HepG2 (cell line): ENCODE measurements around the gene TNNT1. TPM values are rescaled to one million over a fixed set of nuclear protein-coding genes. Genes with fewer than 3 reads are reported as not detected.

Experiments
- ATAC-seq: fragments of 200-7000 bp; cut with Tn5 transposase; 3 replicates; pipeline ENCODE4 v1.9.1; 2020; ENCODE audit warnings: mild to moderate bottlenecking, moderate library complexity
- BruUV-seq: library from RNA; stranded (reverse); fragments of 400-500 nt; replicated peaks from 2 replicates; lab custom pipeline; 2021; lab: Mats Ljungman, UMichigan
- CTCF ChIA-PET: fragments of 300-600 bp; formaldehyde crosslinking; extraction: SDS; loops from one replicate; lab custom pipeline; 2021; ENCODE audit warnings: low total read pairs, inconsistent platforms, low intra/inter-chr PET ratio; lab: Yijun Ruan, JAX
- POLR2A ChIA-PET: fragments of 350-600 bp; sonication (Branson Sonifier 250); formaldehyde crosslinking; loops from one replicate; lab custom pipeline; 2020; ENCODE audit warnings: antibody characterized with exemption, inconsistent platforms; lab: Yijun Ruan, JAX
- DNase-seq: peaks from one replicate; pipeline ENCODE4 v3.0.0-alpha.2; 2015; ENCODE audit warnings: low spot score
- FAIRE-seq: peaks from 3 replicates; lab custom pipeline; 2011; peaks lifted over from hg19 to GRCh38; lab: Jason Lieb, UNC
- H2AFZ ChIP-seq: one replicate; pipeline ENCODE4 v1.6.1; 2011; ENCODE audit warnings: low read length, inconsistent platforms
- H3K27ac ChIP-seq: fragments of 300-600 bp; 3 replicates; pipeline ENCODE4 v1.8.0; 2011; ENCODE audit warnings: mixed run types, mild to moderate bottlenecking, mixed read lengths, low read length, inconsistent platforms; ENCODE audit not compliant: insufficient read depth; ENCODE audit errors: extremely low read length
- H3K27me3 ChIP-seq, 2 experiments: fragments of 200-600 bp in 1 of 2; 2 replicates in 1 of 2; 3 replicates in 1 of 2; pipeline versions ENCODE4 v1.6.0 to v1.8.0; 2011; ENCODE audit warnings: low read length in 2 of 2, mild to moderate bottlenecking in 2 of 2, moderate library complexity in 2 of 2, inconsistent platforms in 1 of 2; ENCODE audit not compliant: insufficient read depth in 2 of 2, control insufficient read depth in 1 of 2
- H3K36me3 ChIP-seq, 2 experiments: fragments of 200-600 bp in 1 of 2; replicated peaks in 1 of 2; 2 replicates in 1 of 2; 3 replicates in 1 of 2; pipeline versions ENCODE4 v1.5.1 to v1.8.0; 2011; ENCODE audit warnings: low read length in 2 of 2, inconsistent platforms in 1 of 2; ENCODE audit not compliant: insufficient read depth in 2 of 2, control insufficient read depth in 1 of 2
- H3K4me1 ChIP-seq: 2 replicates; pipeline ENCODE4 v1.5.1; 2012; ENCODE audit warnings: low read length, inconsistent platforms; ENCODE audit not compliant: insufficient read depth
- H3K4me2 ChIP-seq: 2 replicates; pipeline ENCODE4 v1.6.0; 2011; ENCODE audit warnings: low read depth, low read length, inconsistent platforms
- H3K4me3 ChIP-seq, 3 experiments: fragments of 200-600 bp in 1 of 3; sonication (generic), shearing (Covaris generic) in 1 of 3; replicated peaks in 1 of 3; 2 replicates each; pipeline ENCODE4 v1.5.1; 2011 to 2016; ENCODE audit warnings: low read length in 3 of 3, inconsistent platforms in 2 of 3, low read depth in 2 of 3, mild to moderate bottlenecking in 2 of 3, control low read depth in 1 of 3, mixed read lengths in 1 of 3; ENCODE audit not compliant: insufficient read depth in 1 of 3
- H3K79me2 ChIP-seq: one replicate; pipeline ENCODE4 v1.6.1; 2011; ENCODE audit warnings: low read length, inconsistent platforms; ENCODE audit not compliant: insufficient read depth
- H3K9ac ChIP-seq: 2 replicates; pipeline ENCODE4 v1.6.0; 2011; ENCODE audit warnings: mild to moderate bottlenecking, low read depth, low read length, inconsistent platforms; ENCODE audit not compliant: insufficient read depth
- H3K9me3 ChIP-seq: 2 replicates; pipeline ENCODE4 v1.5.1; 2012; ENCODE audit warnings: mild to moderate bottlenecking, low read length
- H4K20me1 ChIP-seq: 2 replicates; pipeline ENCODE4 v1.6.0; 2011; ENCODE audit warnings: inconsistent platforms, mild to moderate bottlenecking, low read length, moderate library complexity; ENCODE audit not compliant: insufficient read depth
- AGO2 ChIP-seq: fragments of 200-400 bp; formaldehyde crosslinking; optimal IDR thresholded peaks from 2 replicates; pipeline ENCODE3; 2017; ENCODE audit warnings: mild to moderate bottlenecking, low read depth, low read length, moderate library complexity
- NFKBIZ ChIP-seq: IDR thresholded peaks from 2 replicates; pipeline ENCODE4 v1.6.1; 2018; ENCODE audit warnings: missing genetic modification reagents, missing compliant biosample characterization
- SNAPC2 ChIP-seq: sonication (generic); formaldehyde crosslinking; IDR thresholded peaks from 2 replicates; pipeline ENCODE4 v1.8.1; 2022; ENCODE audit warnings: mild to moderate bottlenecking, missing genetic modification reagents
- ZBTB42 ChIP-seq: sonication (generic); formaldehyde crosslinking; IDR thresholded peaks from 2 replicates; pipeline ENCODE4 v1.5.0; 2020; ENCODE audit warnings: mild to moderate bottlenecking, missing genetic modification reagents
- ZKSCAN1 ChIP-seq: fragments of 150-350 bp; IDR thresholded peaks from 2 replicates; pipeline ENCODE4 v1.6.1; 2014; ENCODE audit warnings: low read length
- ZNF235 ChIP-seq: sonication (generic); formaldehyde crosslinking; IDR thresholded peaks from 2 replicates; pipeline ENCODE4 v1.8.1; 2023; ENCODE audit warnings: mild to moderate bottlenecking, missing genetic modification reagents, borderline replicate concordance
- ZNF251 ChIP-seq: sonication (generic); formaldehyde crosslinking; IDR thresholded peaks from 2 replicates; pipeline ENCODE4 v1.9.0; 2021; ENCODE audit warnings: mild to moderate bottlenecking, missing genetic modification reagents
- ZNF343 ChIP-seq: sonication (generic); formaldehyde crosslinking; IDR thresholded peaks from 2 replicates; pipeline ENCODE4 v1.4.0; 2020; ENCODE audit warnings: mild to moderate bottlenecking, missing genetic modification reagents
- ZNF589 ChIP-seq: sonication (generic); formaldehyde crosslinking; conservative IDR thresholded peaks from 2 replicates; pipeline ENCODE4 v1.8.0; 2022; ENCODE audit warnings: mild to moderate bottlenecking, moderate library complexity, missing genetic modification reagents
- ZNF629 ChIP-seq: sonication (generic); formaldehyde crosslinking; conservative IDR thresholded peaks from 2 replicates; pipeline ENCODE4 v1.5.0; 2020; ENCODE audit warnings: missing genetic modification reagents
- WGBS: methylation state at CpG from one replicate; pipeline ENCODE4 v1.1.6; 2017; ENCODE audit warnings: low lambda C conversion rate; 5-methylcytosine and 5-hydroxymethylcytosine counted together
- in situ Hi-C: cut with HindIII; loops from 2 replicates; pipeline ENCODE4 v1.10.0; 2017; ENCODE audit warnings: low pct_unique_long_range_greater_than_20kb; ENCODE audit not compliant: extremely low pct_ligation_motif_present
- intact Hi-C: fragments of 100-400 bp; cut with micrococcal nuclease; formaldehyde crosslinking; loops from one replicate; pipeline ENCODE4 v1.10.0; 2022; ENCODE audit not compliant: unreplicated experiment
- polyA plus RNA-seq, 8 experiments: library from polyadenylated mRNA; depleted of rRNA in 3 of 8; stranded (reverse) in 7 of 8; unstranded in 1 of 8; fragments of >200 nt; fragmentation: Illumina TruSeq in 4 of 8; extraction: Trizol in 4 of 8; gene quantifications; 2 replicates each; pipeline versions ENCODE4 v1.2.1 to v1.2.3, GENCODE V29; 2011 to 2016; ENCODE audit warnings: low read depth in 4 of 8, missing spikeins in 1 of 8, mixed read lengths in 1 of 8; ENCODE audit not compliant: insufficient read depth in 1 of 8
- total RNA-seq, 5 experiments: library from RNA; depleted of rRNA; stranded (reverse); fragments of >200 nt; fragmentation: Illumina TruSeq; extraction: Trizol; gene quantifications; 2 replicates each; pipeline ENCODE4 v1.2.3, GENCODE V29; 2016; ENCODE audit warnings: low read depth in 1 of 5
- TF ChIP-seq, protein P1 (sequence below): sonication (generic); formaldehyde crosslinking; conservative IDR thresholded peaks from 2 replicates; pipeline ENCODE4 v1.8.1; 2023; ENCODE audit warnings: missing genetic modification reagents

The TNNT1 gene
- total and polyA plus RNA-seq, 2 of the 13 experiments (the other 11 are each of a cell fraction or from before 2014, with no cell fraction given): 1.3 to 2.4 TPM

DNA sequence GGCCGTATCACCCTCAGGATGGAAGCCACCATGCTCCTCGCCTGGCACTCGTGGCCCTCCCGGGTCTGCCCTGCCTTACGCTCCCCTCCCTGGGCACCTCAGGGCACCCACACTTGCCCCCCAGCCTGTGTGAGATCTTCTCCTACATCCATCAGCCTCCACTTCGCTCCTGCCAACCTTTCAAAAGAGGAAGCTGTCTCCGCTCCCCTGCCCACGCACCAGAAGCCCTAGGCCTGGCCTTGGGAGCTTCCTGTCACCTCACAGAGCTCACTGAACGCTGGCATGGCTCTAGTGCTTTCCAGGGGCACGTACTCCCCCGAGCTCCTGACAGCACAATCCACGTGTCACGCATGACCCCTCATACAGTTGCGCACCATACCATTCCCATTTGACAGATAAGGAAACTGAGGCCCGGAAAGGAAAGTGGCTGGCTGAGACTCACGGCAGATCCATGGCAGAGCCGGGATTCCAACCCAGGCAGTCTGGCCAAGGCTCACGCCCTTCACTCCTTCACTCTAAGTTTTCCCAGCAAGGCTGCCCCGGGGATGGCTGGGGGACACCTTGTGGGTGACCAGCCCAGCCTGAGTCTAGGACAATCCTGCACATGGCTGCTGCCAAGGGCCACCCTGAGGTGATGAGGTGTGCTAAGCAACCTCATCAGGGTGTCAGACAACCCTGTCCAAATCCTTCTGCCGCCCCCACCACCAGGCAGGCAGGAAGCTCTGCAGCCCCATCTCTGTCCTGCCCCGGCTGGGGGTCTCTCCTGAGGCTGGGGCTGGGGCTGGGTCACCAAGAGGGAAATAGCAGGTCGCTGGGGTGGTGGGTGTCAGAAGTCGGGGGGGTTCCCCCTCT is 50.9 kb downstream of the TNNT1 start:
- in situ Hi-C loops: no loop called here
- intact Hi-C loops: no loop called here
- 0 out of 2 replicates have a peak, but pooled peaks cover 2% of the 10 kb centered on the region for H4K20me1 ChIP-seq
- H2AFZ ChIP-seq: no peak overlapping the region
- no peak overlapping the region for H3K9ac ChIP-seq
- H3K36me3 ChIP-seq: peaks cover 2 to 15% of the 10 kb centered on the region in 2 experiments; a peak in 4 of 5 replicates
- no peak overlapping the region for H3K4me3 ChIP-seq
- H3K27ac ChIP-seq: no peak overlapping the region
- H3K4me1 ChIP-seq: peaks cover 16% of the 10 kb centered on the region
- no TSS peak for BruUV-seq
- POLR2A ChIA-PET: no interaction called here
- WGBS: 97% methylated on average over 16 of the region's 23 CpGs
- no peaks in the 10 kb centered on the region for H3K9me3 ChIP-seq
- no peak for TF ChIP-seq SNAPC2 (CRISPR knock-in tag)
- TF ChIP-seq, protein P1, sequence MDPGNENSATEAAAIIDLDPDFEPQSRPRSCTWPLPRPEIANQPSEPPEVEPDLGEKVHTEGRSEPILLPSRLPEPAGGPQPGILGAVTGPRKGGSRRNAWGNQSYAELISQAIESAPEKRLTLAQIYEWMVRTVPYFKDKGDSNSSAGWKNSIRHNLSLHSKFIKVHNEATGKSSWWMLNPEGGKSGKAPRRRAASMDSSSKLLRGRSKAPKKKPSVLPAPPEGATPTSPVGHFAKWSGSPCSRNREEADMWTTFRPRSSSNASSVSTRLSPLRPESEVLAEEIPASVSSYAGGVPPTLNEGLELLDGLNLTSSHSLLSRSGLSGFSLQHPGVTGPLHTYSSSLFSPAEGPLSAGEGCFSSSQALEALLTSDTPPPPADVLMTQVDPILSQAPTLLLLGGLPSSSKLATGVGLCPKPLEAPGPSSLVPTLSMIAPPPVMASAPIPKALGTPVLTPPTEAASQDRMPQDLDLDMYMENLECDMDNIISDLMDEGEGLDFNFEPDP (CRISPR knock-in tag): 0 out of 2 replicates have a peak, but pooled peaks have one; percentile 23
- no peak for TF ChIP-seq ZNF589
- TF ChIP-seq NFKBIZ (CRISPR knock-in tag): no peak
- TF ChIP-seq AGO2: peak; percentile 5
- no peak for TF ChIP-seq ZKSCAN1
- TF ChIP-seq ZNF629 (CRISPR knock-in tag): peak; percentile 57
- no peak for TF ChIP-seq ZNF343 (CRISPR knock-in tag)
- TF ChIP-seq ZNF251 (CRISPR knock-in tag): no peak
- TF ChIP-seq ZBTB42 (CRISPR knock-in tag): no peak
- TF ChIP-seq ZNF235: no peak
- TF ChIP-seq, all 625 proteins: peak for 3
- Histone ChIP-seq H3K27me3 (no peaks in the 10 kb centered on the region), H3K79me2 (no peaks in the 10 kb centered on the region), H3K4me2 (no peak overlapping the region)
- ATAC-seq (no peak), DNase-seq (no peak), FAIRE-seq (no peak)
- CTCF ChIA-PET: interaction anchor here (1.0 kb wide), 1 partner anchor 35 kb away, joined by 4 read pairs; no protein-coding TSS in a partner anchor
